H1 (cell line): ENCODE data around the gene PIGU. TPM values are rescaled to one million over a fixed set of nuclear protein-coding genes. Genes with fewer than 3 reads are reported as not detected.
A peak's percentile ranks its signal among the peaks of the same experiment; 100 is the strongest.

Experiments used
- ATF2 ChIP-seq: IDR thresholded peaks from 2 replicates; pipeline ENCODE4 v1.6.1; 2012; ENCODE audit warnings: low read length, inconsistent platforms
- CREB1 ChIP-seq: IDR thresholded peaks from 2 replicates; pipeline ENCODE4 v1.6.1; 2012; ENCODE audit warnings: inconsistent platforms
- PHF8 ChIP-seq: fragments of 200-600 bp; sonication (generic); conservative IDR thresholded peaks from 2 replicates; pipeline ENCODE4 v1.7.1; 2012; ENCODE audit warnings: low read depth, mild to moderate bottlenecking, inconsistent platforms, low read length, moderate library complexity
- POLR2AphosphoS5 ChIP-seq: IDR thresholded peaks from 2 replicates; pipeline ENCODE4 v1.6.1; 2011; ENCODE audit warnings: low read depth, low read length
- RNF2 ChIP-seq: fragments of 200-900, 300-1000 bp; sonication (generic); IDR thresholded peaks from 2 replicates; pipeline ENCODE4 v1.7.1; 2016; ENCODE audit warnings: borderline replicate concordance, low read depth, mild to moderate bottlenecking, antibody characterized with exemption, low read length; ENCODE audit not compliant: poor library complexity, severe bottlenecking; ENCODE audit errors: missing control alignments
- RXRA ChIP-seq: IDR thresholded peaks from 2 replicates; pipeline ENCODE4 v1.6.1; 2011; ENCODE audit warnings: low read depth, mild to moderate bottlenecking, low read length, moderate library complexity; ENCODE audit not compliant: insufficient read depth
- SIN3A ChIP-seq, 2 experiments: IDR thresholded peaks in 1 of 2; conservative IDR thresholded peaks in 1 of 2; 2 replicates each; pipeline ENCODE4 v1.6.1; 2011 to 2012; ENCODE audit warnings: low read length in 2 of 2, improper control_type of control experiment in 1 of 2, low read depth in 1 of 2, mild to moderate bottlenecking in 1 of 2
- TAF1 ChIP-seq: IDR thresholded peaks from 2 replicates; pipeline ENCODE4 v1.6.1; 2011; ENCODE audit warnings: mild to moderate bottlenecking, low read depth, low read length
- TBP ChIP-seq: IDR thresholded peaks from 2 replicates; pipeline ENCODE4 v1.6.1; 2011; ENCODE audit warnings: low read depth, low read length, improper control_type of control experiment
- polyA plus RNA-seq, 7 experiments: library from polyadenylated mRNA; depleted of rRNA in 3 of 7; stranded (reverse) in 5 of 7; unstranded in 2 of 7; fragments of >200 nt in 5 of 7; fragments of 200-250 nt in 2 of 7; gene quantifications; 1 replicate in 5 of 7; 2 replicates in 1 of 7; 4 replicates in 1 of 7; pipeline versions ENCODE4 v1.2.1 to v1.2.3, GENCODE V29; 2011 to 2013; ENCODE audit warnings: missing spikeins in 2 of 7, mixed read lengths in 2 of 7
- total RNA-seq: library from RNA; stranded (reverse); fragmentation: NEBNext Ultra II Directional; extraction: Animal tissue kit (Norgen Biotek cat#: 25700); gene quantifications from 2 replicates; pipeline ENCODE4 v1.2.1, GENCODE V29; 2021

PIGU gene
- total and polyA plus RNA-seq, 2 of the 8 experiments (the other 6 are each of a cell fraction or from before 2014, with no cell fraction given) = 28.3 to 117 TPM

GRCh38 chr20:34704177-34705007 lies 27.5 kb upstream of the PIGU start, which contains the start of gene TP53INP2 (continued):
- TF ChIP-seq TAF1 (peak; percentile 70; the same call in 1 of the 2 replicates), POLR2AphosphoS5 (peak; percentile 44; the same call in 1 of the 2 replicates), RXRA (peak; percentile 15; the same call in 1 of the 2 replicates), PHF8 (peak; percentile 82), SIN3A (conservative IDR thresholded peaks at IDR 0.05 in 1 of 2, IDR thresholded peaks at IDR 0.05 in 1 of 2; ENCODE audit: low read depth in 1 of 2, low read length in 2 of 2) (peak in 1 of 2 experiments; percentile 65; a peak in 2 of 4 replicates), ATF2 (peak; percentile 48; the same call in 1 of the 2 replicates), CREB1 (peak; percentile 92), RNF2 (no peak), TBP (no peak; the same call in 1 of the 2 replicates)
